Hippocampal formation (tissue), 2 donors: ENCODE results near the gene STARD5.
"Not testable (repeated sequence)": the region's sequence is repeated elsewhere in the genome, so short reads cannot be mapped to it uniquely, and the experiment has no call there.

Source experiments
- DNase-seq, 2 donors: peaks; one replicate each; lab custom pipeline; 2025; lab: John Stamatoyannopoulos, UW

The STARD5 gene, protein sequence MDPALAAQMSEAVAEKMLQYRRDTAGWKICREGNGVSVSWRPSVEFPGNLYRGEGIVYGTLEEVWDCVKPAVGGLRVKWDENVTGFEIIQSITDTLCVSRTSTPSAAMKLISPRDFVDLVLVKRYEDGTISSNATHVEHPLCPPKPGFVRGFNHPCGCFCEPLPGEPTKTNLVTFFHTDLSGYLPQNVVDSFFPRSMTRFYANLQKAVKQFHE

DNA sequence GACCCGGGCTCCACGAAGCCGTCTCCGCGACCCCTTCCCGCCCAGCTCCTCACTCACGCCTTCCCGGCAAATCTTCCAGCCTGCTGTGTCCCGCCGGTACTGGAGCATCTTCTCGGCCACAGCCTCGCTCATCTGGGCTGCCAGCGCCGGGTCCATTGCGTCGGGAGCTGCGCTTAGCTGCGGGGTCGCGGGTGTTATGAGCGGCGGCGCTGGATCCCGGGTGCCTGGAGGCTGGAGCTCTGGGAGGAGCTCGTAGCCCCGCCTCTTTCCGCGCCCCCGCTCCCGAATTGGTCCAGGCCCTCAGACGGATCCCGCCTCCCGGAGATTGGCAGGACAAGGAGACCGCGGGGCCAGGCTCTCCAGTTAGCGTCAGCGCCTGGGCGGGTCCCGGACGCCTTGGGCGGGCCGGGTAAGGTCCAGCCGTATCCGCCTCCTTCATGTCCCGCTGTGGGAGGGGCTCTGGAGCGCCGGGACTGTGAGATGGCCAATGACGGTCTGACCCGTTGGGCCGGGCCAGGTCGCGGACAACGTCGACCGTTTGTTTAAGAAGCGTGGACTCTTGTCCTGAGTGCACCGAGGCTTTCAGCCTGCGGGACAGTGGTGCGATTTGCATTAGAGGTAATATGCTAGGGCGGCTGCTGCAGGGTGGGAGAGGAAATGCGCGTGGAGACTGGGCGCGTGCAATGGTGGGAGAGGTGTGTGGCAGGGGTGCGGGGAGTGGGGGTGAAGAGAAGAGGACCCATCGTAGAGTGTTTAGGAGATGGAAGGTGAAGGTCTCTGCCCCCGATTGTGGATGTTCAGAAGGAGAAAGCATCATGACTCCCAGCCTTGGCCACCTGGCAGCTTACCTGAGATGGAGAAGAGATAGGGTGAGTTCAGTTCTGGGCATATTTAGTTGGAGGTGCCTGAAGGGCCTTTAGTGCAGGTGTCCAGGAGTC is at the start of gene STARD5:
TSS of gene STARD5 (minus strand) at position 198 of the 938 bp plus-strand sequence. CDS start at position 156, 42 bp downstream.
- DNase-seq, result peak; percentile 97

DNA sequence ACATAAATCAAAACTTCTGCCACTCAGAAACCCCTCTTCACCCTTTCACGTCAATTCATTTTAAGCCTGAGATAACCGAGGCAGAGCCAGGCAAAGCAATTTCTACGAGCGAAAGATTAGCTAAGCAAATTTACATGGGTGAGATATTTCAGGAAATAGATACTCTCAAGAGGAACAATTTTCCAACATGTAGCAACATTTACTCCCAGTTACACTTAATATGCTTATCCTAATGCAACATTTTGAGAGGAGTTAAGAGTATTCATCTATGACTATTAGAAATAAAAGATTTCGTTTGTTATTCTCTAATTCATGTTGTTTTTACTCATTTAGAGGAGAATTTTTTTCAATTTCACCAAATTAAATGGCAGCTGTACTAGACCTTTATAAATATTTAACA is 49.2 kb upstream of the STARD5 start:
- DNase-seq, result no peak

DNA sequence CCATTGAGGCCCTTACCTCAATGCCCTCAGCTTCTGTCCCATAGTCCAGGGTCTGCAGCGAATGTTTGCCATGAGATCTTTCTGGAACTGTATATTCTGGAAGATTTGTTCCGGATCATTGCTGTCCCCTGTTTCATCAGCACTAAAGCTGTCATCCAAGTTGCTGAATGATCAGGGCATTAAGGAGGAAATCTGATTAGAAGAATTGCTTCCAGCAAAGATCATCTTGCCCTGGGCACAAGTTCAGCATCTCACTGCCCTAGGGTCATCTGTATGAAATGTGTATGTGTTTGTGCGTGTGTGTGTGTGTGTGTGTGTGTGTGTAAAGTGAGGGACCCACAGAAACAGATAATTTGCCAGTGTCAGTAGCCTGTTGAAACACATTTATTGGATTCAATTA is 48.6 kb upstream of the STARD5 start:
- no peak for DNase-seq

DNA sequence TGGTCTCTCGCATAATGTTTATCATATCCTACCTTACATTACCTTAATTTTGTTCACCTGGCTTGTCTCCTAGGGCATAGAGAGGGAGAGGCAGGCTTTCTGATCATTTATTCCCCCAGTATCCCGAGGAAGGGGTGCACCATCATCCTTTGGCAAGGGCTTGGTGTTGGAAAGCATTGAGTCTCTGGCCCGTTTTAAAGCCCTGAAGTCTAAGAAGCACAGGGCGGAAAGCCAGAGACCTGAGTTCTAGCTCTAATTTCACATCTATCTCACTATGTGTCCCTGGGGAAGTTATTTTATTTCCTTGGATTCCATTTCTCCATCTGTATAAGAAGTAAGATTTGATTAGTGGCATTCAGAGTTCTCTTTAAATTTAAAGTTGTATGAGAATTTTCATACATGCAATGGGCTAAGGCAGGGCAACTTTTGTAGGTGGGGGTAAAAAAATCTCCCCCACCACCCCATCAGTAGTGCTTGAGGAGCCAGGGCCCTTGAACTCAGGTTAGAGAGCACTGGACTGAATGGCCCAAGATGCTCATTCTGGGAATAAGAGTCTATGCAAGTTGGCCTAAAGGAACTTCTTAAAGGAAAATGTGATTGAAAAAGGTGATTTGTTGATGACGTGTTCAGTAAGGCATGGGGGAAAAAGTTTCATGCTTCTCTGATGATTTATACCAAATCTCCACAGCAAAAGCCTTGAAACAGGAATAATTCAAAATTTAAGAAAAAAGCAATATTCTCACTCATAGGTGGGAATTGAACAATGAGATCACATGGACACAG is 40.0 kb upstream of the STARD5 start:
- DNase-seq, result no peak

DNA sequence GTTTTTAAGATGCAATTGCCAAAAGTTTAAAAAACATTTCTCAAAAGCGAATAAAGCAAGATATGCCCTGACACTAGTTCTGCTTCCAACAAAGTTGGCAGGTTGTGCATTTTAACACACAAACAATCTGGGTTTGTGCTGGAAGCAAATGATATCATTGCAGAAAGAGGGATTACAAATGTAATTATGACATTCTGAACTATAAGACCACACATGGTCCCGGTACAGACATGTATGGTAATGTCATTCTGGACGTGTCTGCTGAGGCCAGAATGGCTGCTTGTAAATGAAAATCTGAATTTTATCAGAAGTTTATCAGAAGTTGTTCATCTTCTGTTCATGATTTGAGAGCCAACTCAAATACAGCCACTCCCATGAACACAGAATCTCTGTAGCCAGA is 39.3 kb upstream of the STARD5 start:
- no peak for DNase-seq

DNA sequence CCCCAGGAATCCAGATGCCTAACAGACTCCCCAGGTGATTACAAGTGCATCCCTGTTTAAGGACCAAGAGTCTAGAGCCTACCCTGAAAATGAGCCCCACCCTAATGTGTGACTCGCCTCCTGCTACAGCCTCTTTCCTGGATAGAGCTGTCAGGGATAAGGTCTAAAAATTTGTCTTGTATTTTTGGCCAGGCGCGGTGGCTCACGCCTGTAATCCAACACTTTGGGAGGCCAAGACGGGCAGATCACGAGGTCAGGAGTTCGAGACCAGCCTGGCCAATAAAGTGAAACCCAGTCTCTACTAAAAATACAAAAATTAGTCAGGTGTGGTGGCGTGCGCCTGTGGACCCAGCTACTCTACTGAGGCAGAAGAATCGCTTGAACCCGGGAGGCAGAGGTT is 38.8 kb upstream of the STARD5 start:
- no peak for DNase-seq

DNA sequence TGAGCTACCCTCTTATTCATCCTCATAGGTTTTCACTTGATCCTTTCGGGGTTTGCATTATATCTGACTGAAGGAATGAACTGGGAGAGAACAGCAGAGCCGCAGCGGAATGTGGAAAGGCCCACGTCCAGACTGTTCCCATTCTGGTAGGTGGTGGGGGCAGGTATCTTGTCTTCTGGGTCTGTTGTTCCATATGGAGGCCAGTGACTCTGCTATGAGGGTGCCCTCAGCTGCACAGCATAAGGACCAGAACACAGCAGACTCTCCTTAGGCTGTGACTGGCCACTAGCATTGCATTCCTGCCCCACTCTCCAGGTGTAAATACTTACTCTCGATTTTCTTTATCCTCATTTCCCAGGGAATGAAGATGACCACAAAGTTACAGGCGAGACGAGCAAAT is 38.0 kb upstream of the STARD5 start:
- no peak for DNase-seq

DNA sequence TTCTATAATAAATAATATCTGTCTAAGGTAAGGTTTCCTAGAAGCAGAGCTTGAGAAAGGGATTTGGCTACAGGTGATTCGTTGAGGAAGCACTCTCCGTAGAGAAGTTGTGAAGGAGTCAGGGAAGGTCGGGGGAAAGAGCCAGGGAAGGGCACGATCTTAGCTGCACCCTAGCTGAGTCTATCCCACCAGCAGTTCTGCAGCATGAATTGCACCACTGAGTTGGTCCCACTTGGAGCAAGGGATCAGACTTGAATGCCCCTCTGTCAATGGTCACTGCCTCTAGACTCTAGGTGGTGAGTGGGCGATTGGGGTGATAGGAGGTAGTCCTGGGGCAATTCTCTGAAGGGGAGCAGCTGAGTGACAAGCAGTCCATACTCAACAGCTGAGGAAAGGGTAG is 36.5 kb upstream of the STARD5 start:
- no peak for DNase-seq

DNA sequence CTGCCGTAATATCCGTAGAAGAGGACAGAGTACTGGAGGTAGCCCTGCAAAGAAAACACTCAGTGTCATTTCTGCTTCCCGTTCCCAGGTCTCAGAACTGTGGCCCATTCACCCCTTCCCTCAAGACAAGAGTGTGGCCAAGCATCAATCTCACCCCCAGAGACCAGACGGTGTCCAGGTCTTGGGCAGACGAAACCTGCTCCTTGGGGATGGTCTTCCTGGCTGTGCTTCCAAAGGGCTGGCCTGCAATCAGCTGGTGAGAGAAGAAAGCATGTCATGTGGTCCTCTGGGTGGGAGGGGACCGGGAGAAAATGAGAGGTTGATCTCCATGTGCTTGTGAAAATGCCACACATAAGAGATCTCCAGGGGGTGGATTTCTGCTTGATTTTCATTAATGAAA is 34.3 kb upstream of the STARD5 start:
- no peak for DNase-seq

DNA sequence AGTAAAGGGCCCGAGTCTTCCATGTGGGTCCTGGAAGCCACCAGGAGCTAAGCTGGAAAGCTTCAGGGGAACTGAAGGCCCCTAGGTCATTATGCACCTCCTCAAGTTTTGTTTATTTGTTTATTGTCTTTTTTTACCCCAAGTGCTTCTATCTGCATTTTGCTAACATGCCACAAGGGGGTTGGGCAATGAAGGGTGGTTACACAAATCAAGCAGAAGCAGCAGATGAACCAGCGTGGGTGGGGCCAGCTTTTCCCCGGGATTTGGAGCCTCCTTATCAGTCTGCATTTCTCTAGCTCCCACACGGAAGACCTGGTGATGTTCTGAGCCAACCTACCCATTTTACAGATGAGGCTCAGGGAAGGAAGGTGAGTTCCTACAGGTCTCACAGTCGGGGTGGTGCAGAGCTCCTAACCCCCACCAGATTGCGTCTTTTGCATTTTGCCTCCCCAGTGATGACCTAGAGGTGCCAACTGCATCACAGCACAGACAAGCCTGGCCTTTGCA is 33.3 kb upstream of the STARD5 start:
- no peak for DNase-seq

DNA sequence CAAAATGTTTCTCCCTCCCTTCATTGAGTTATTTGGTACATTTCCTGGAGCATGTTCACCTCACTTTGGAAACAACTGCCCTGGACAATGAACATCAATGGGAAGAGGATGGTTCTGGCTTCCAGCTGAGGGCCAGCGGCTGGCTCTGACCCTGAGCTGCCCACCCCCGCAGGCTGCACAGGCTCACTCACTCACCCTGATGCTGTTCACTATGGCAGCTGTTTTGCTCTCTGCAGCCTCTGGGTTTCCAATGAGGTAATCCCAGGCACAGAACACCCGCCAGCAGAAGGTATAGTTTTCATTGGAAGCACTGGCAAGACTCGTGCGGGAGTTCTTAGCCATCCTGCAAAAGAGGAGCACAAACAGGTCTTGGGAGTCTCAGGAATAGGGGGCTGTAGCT is 32.3 kb upstream of the STARD5 start:
- DNase-seq, result no peak

DNA sequence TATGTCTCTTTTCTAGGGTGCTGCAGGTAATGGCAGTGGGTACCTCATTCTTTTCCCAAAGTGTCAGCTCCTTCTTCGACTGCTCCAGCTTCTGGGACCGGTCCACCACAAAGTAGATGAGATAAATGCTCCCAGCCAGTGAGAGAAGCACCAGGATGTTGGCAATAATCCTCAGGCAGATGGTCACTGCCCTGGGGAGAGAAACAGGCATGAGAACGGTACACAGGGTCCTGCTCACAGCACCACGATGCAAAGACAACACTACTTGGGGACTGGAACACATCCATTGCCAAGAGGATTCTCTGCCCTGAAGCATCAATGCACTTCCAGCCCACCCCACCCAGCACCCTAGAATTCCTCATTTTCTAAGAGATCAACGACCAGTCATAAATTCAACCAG is 27.7 kb upstream of the STARD5 start:
- no peak for DNase-seq

DNA sequence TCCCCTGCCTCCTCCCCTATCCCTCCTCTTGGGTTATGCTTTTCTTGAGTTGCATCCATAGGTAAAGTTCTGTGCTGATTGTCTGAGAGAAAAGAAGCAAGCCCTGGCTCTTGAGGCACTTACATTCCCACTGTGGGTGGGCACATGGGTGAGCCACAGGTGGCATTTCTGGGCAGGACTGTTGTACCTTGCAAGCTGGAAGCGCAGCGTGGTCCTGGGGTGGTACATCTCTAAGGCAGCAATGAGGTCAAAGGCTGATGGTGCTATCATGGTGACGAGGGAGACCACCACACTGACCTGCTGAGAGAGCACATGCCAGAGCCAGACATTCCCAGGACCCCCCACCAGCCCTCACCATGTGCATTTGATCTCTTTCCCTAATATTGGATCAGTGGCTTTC is 25.3 kb upstream of the STARD5 start:
- DNase-seq, result no peak

DNA sequence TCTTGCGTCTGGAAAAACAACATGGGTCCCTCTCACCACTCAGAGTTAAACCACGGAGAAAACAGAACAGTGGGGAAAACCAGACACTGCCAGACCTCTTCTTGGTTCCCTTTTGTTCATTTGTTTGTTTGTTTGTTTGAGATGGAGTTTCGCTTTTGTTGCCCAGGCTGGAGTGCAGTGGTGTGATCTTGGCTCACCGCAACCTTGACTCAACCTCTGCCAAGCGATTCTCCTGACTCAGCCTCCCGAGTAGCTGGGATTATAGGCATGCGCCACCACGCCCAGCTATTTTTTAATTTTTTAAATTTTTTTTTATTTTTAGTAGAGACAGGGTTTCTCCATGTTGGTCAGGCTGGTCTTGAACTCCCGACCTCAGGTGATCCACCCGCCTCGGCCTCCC is 24.8 kb upstream of the STARD5 start:
- DNase-seq, result not testable (repeated sequence)

DNA sequence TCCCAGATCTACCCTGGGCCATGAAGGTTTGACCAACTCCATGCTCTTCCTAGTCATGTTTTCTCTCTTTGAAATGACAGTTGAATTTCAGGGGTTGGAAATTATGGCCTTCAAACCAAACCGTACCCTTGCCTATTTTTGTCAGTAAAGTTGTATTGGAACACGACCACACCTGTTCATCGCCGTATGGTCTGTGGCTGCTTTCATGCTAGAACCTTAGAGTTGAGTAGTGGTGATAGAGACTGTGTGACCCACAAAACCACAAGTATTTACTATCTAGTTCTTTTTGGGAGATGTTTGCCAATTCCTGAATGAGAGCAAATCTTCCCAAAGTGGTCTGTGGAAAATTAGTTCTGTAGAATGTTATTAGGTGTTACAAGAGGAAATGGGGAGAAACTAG is 24.0 kb upstream of the STARD5 start:
- no peak for DNase-seq

DNA sequence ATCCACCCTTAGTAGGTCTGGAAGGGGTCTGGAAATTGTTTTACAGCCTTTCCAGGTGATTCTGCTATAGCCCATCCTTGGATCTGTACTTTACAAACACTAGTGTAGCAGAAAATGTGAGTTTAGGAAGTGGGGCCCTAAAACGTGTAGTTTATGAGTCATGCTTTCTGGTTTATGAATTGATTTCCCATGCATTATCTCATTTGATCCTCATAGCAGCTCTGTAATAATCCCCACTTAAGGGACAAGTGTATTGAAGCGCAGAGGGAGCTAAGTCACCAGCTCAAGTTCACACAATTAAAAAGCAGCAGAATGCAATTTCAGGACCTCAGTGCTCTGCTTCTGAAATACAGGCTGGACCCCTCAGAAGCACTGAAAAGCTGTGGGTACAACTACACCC is 22.7 kb upstream of the STARD5 start:
- DNase-seq, result no peak

DNA sequence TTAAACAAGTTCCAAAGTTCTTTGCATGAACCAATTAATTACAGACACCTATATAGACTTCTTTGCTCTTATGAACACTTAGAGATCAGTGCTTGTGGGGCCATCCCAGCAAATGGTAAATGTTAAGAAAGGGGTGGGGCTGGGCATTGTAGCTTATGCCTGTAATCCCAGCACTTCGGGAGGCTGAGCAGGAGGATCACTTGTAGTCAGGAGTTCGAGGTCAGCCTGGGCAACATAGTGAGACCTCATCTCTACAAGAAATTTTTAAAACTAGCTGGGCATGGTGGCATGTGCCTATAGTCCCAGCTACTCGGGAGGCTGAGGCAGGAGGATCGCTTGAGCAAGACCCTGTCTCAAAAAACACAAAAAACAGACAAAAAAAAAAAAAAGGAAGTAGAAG is 19.4 kb upstream of the STARD5 start:
- DNase-seq, result no peak

DNA sequence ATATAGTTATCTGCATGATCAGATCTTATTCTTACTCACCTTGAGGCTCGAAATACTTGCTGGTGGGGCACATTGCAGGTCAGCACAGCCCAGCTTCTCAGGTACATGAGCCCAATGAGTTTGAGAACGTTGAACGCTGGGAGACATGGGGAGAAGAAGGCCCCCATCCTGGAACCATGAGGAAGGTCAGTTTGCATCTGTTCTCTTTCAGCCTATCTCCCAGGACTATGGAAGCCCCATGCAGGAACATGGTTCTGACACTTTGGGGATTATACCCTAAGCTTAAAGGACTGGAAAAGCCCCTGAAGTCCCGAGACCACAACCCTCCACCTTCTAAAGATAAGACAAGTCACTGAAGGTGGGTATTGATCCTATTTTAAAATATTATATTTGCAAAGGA is 17.4 kb upstream of the STARD5 start:
- DNase-seq, result no peak

DNA sequence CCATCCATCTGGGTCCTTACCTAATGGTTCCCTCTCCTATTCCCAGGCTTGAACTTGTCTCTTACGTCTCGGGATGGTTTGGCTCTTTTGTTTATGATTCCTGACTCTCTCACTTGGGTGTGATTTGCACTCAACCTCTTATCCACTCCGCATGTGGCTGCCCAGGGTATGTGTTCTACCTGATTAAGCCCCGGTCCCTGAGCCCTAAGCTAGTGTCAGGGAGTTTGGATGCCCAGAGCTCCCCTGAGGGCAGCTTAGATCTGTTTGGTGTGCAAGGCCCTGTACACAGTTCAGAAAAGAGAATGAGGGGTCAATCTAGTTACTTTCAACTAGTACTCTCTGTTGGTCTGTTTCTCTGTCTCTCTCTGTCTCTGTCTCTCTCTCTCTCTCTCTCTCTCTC is 15.9 kb upstream of the STARD5 start:
- no peak for DNase-seq

DNA sequence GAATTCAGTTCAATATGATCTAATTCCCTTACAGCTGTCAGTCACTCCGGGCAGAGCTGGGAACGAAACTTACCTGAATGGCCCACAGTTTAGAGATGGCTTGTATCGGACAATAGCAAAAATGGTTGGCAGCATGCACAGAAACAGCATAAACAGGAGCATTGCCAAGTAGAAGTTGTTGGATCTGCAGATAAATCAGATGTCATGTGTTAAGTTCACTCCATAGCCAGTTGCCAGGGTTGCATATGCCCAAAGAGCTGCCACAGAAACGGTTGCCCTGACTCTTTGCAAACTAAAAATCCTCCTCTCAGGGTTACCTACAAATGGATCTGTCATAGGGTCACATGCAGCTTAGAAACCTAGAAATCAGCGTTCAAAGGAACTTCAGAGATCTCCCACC is 15.4 kb upstream of the STARD5 start:
- no peak for DNase-seq

DNA sequence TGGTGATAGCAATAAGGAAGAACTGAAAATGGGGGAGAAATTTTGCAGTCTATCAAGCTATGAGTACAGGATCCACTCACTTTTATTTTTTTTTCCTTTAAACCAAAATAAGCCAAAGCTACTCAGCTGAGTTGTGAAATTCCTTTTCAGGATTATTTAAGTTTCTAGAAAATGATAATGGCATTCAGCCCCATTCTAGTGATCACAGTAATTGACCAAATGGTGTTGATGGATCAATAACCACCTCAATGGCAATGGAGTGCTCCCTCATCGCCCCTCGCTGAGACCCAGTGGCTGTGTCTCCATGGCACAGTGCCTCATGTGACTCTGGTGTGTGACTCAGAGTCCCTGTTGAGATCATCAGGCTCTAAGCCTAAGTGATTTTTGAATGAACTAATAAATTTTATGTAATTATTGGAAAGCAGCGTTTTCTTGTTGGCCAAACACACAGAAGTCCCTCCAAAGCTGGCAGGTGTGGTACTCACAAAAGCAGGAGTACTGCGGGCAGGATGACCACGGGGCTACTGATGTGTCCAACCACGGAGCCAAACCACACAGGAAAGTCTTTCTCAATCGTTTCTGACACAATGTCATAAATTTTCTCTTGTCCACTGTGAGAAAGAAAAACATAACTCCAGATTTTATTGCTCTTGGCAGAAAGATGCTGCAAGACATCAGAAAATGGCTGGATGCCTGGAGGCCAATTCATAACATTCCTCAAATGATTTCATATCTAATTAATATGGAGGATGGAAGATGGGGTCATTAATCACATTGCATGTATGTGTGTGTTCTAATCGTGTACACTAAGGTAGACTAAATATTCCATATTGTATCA is 14.4 kb upstream of the STARD5 start:
- no peak for DNase-seq

DNA sequence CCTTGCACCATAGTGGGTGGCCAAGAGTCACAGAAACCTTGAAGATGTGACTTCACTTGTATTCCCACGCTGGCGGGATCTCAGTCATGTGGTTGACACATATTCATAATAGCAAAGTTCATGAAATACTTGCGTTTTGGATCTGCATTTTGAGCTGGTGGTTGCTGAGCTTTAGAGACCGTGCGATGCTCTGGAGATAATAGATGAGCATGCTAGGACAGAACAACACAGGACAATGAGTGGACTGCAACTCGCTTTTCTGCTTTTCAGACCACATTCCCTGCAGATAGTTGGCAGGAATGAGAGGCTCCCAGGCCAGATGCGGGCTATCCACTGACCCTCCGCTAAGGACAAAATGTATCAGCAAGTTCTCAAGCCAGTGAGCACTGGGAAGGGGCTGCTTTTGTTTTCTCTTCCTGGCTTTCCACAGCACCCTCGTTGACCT is 13.8 kb upstream of the STARD5 start:
- DNase-seq, result no peak
